Measurements from ENCODE around the gene GALNT6. TPM values are rescaled to one million over a fixed set of nuclear protein-coding genes. Genes with fewer than 3 reads are reported as not detected.

Gene GALNT6, protein sequence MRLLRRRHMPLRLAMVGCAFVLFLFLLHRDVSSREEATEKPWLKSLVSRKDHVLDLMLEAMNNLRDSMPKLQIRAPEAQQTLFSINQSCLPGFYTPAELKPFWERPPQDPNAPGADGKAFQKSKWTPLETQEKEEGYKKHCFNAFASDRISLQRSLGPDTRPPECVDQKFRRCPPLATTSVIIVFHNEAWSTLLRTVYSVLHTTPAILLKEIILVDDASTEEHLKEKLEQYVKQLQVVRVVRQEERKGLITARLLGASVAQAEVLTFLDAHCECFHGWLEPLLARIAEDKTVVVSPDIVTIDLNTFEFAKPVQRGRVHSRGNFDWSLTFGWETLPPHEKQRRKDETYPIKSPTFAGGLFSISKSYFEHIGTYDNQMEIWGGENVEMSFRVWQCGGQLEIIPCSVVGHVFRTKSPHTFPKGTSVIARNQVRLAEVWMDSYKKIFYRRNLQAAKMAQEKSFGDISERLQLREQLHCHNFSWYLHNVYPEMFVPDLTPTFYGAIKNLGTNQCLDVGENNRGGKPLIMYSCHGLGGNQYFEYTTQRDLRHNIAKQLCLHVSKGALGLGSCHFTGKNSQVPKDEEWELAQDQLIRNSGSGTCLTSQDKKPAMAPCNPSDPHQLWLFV
- polyA plus RNA-seq (2011; rRNA removed) (27.7 and 47.1 TPM in 2 replicates), polyA minus RNA-seq (2011; rRNA and poly(A)+ RNA removed) (23.2 and 31.9 TPM in 2 replicates)

DNA sequence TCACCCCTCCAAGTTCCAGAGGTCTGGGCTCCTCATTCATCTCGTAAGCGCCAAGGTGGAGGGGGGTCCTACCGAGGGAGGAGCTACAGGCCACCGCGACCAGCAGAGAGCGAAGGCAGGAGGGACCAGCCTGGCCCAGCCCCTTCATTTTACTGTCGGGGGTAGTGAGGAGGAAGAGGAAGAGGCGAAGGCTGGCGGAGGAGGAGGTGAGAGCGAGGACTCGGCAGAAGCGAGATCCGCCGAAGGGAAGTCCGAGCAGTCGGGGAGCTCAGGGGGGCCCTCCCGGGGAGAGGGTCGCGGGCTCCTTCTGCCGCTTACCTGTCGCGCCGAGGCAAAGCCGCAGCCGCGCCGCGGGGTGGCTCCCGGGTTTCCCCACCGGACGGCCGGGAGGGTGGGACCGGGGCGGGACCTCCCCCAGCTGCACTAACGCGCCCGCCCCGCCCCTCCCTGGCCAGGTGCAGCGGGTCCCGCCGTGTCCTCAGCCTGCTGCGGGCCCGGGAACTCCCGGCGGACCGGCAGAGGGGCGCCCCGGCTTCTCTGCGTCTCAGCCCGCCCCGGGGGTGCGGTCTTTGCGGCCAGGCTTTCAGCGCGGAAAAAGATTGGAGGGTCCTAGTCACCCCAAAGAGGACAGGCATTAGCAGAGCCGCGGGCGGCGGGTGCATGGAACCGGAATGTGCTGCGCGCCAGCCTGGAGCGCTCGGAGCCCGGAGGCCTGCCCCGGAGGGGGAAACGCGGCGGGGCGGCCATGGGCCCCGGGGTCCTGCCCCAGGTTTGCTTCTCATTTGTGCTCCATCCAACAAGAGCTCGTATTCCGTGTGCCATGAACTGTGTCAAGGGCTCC is at the start of gene GALNT6:
GALNT6 (minus strand) TSS at position 124 of the 841 bp plus-strand sequence. CDS start 11,625 bp downstream, outside the sequence.
- no peak for DNase-seq (ENCODE audit: low read depth)
- ChIA-PET CTCF (no interaction called here), POLR2A (no interaction called here)
- H3K27me3 ChIP-seq (ENCODE audit: control insufficient read depth, insufficient read depth, low read length), result no peaks in the 10 kb centered on the region
- no peaks in the 10 kb centered on the region for H3K36me3 ChIP-seq (ENCODE audit: control insufficient read depth, insufficient read depth, low read length)
- peak within 1 kb of the TSS; percentile 70 for H3K4me3 ChIP-seq (ENCODE audit: low read depth, low read length)
- no peak for TF ChIP-seq CTCF (IDR thresholded peaks at IDR 0.05; ENCODE audit: insufficient read depth, low read depth, low read length)

GRCh38 chr12:51439330-51439729 is 48.1 kb upstream of the GALNT6 start:
- CTCF ChIA-PET, result interaction anchor here (0.5 to 3.0 kb wide), 3 partner anchors 12 to 93 kb away, joined by 3 to 13 read pairs (median 3); no protein-coding TSS in a partner anchor
- POLR2A ChIA-PET, result no interaction called here
- no peak for TF ChIP-seq CTCF (IDR thresholded peaks at IDR 0.05; ENCODE audit: insufficient read depth, low read depth, low read length)
- no peak for DNase-seq (ENCODE audit: low read depth)
- Histone ChIP-seq H3K36me3 (ENCODE audit: control insufficient read depth, insufficient read depth, low read length) (no peaks in the 10 kb centered on the region), H3K27me3 (ENCODE audit: control insufficient read depth, insufficient read depth, low read length) (no peaks in the 10 kb centered on the region), H3K4me3 (ENCODE audit: low read depth, low read length) (no peak overlapping the region)

- Histone ChIP-seq H3K27me3 (ENCODE audit: control insufficient read depth, insufficient read depth, low read length) (no peaks in the 10 kb centered on the region), H3K36me3 (ENCODE audit: control insufficient read depth, insufficient read depth, low read length) (no peaks in the 10 kb centered on the region), H3K4me3 (ENCODE audit: low read depth, low read length) (no peak overlapping the region)
- ChIA-PET CTCF (interaction anchor here (0.8 to 1.1 kb wide), 3 partner anchors 12 to 95 kb away, joined by 3 read pairs; partner anchors contain the start of gene SLC4A8), POLR2A (no interaction called here)
- no peak for TF ChIP-seq CTCF (IDR thresholded peaks at IDR 0.05; ENCODE audit: insufficient read depth, low read depth, low read length)
- DNase-seq (ENCODE audit: low read depth), result no peak
Measured at GRCh38 chr12:51437431-51437830, 46.2 kb upstream of the GALNT6 start.

GRCh38 chr12:51434305-51434704 is 43.1 kb upstream of the GALNT6 start:
- CTCF ChIA-PET, result no interaction called here
- H3K36me3 ChIP-seq (ENCODE audit: control insufficient read depth, insufficient read depth, low read length), result no peaks in the 10 kb centered on the region
- no peak for TF ChIP-seq CTCF (IDR thresholded peaks at IDR 0.05; ENCODE audit: insufficient read depth, low read depth, low read length)
- POLR2A ChIA-PET, result no interaction called here
- no peak overlapping the region for H3K4me3 ChIP-seq (ENCODE audit: low read depth, low read length)
- no peaks in the 10 kb centered on the region for H3K27me3 ChIP-seq (ENCODE audit: control insufficient read depth, insufficient read depth, low read length)
- DNase-seq (ENCODE audit: low read depth), result no peak
